SK-N-SH treated with all-trans-retinoic acid at 6 μM for 48 hours (cell line): ENCODE data around the gene SLC44A3.

Source experiments
- BACH2 ChIP-seq: fragments of 250-450 bp; sonication (Bioruptor Pico); IDR thresholded peaks from 2 replicates; pipeline ENCODE4 v1.9.0; 2021; ENCODE audit warnings: mild to moderate bottlenecking, borderline replicate concordance
- GLIS3 ChIP-seq: fragments of 250-450 bp; sonication (Bioruptor Pico); IDR thresholded peaks from 2 replicates; pipeline ENCODE4 v1.5.0; 2020; ENCODE audit warnings: mild to moderate bottlenecking, moderate library complexity
- ISL1 ChIP-seq: fragments of 250-450 bp; sonication (Bioruptor Pico); IDR thresholded peaks from 2 replicates; pipeline ENCODE4 v2.1.2; 2022; ENCODE audit warnings: mild to moderate bottlenecking, moderate library complexity
- ZFP3 ChIP-seq: fragments of 250-450 bp; sonication (Bioruptor Pico); IDR thresholded peaks from 2 replicates; pipeline ENCODE4 v1.5.0; 2020; ENCODE audit warnings: mild to moderate bottlenecking, moderate library complexity
- ZFP30 ChIP-seq: fragments of 450-650 bp; formaldehyde crosslinking; IDR thresholded peaks from 2 replicates; pipeline ENCODE4 v1.5.0; 2022; ENCODE audit warnings: mild to moderate bottlenecking, moderate library complexity
- ZNF565 ChIP-seq: fragments of 450-650 bp; formaldehyde crosslinking; conservative IDR thresholded peaks from 2 replicates; pipeline ENCODE4 v1.5.0; 2020; ENCODE audit warnings: low read depth, mild to moderate bottlenecking, moderate library complexity
- ZNF8 ChIP-seq: fragments of 450-650 bp; formaldehyde crosslinking; IDR thresholded peaks from 2 replicates; pipeline ENCODE4 v1.5.0; 2020; ENCODE audit warnings: mild to moderate bottlenecking, moderate library complexity
- TF ChIP-seq, protein P1 (sequence below): fragments of 250-450 bp; sonication (Bioruptor Pico); IDR thresholded peaks from 2 replicates; pipeline ENCODE4 v1.8.0; 2020; ENCODE audit warnings: mild to moderate bottlenecking, moderate library complexity, borderline replicate concordance
- TF ChIP-seq, protein P2 (sequence below): fragments of 250-450 bp; sonication (Bioruptor Pico); IDR thresholded peaks from 2 replicates; pipeline ENCODE4 v1.5.1; 2020; ENCODE audit warnings: low read depth, mild to moderate bottlenecking, moderate library complexity
- TF ChIP-seq, protein P3 (sequence below): fragments of 250-450 bp; sonication (Bioruptor Pico); IDR thresholded peaks from 2 replicates; pipeline ENCODE4 v1.8.0; 2021; ENCODE audit warnings: low read depth, mild to moderate bottlenecking, moderate library complexity, borderline replicate concordance
- TF ChIP-seq, protein P4 (sequence below): fragments of 250-450 bp; sonication (Bioruptor Pico); IDR thresholded peaks from 2 replicates; pipeline ENCODE4 v1.5.0; 2020; ENCODE audit warnings: mild to moderate bottlenecking, moderate library complexity

DNA sequence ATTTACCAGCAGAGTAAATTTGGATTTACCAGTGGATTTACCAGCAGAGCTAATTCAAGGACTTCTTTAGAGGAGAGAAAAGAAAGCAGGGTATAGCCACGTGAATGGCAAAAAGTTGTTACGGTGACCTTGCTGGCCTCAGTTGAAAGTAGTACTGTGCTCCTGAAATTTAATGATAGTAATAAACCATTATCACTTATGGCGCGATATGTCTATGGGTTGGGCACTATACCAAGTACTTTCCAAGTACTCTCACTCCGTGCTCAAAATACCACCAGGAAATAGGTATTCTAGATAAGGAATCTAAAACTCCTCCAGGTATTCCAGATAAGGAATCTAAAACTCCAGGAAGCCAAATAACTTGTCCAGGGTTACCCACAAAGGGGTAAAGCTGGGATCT lies 35.8 kb downstream of the SLC44A3 start:
- TF ChIP-seq, protein P1, sequence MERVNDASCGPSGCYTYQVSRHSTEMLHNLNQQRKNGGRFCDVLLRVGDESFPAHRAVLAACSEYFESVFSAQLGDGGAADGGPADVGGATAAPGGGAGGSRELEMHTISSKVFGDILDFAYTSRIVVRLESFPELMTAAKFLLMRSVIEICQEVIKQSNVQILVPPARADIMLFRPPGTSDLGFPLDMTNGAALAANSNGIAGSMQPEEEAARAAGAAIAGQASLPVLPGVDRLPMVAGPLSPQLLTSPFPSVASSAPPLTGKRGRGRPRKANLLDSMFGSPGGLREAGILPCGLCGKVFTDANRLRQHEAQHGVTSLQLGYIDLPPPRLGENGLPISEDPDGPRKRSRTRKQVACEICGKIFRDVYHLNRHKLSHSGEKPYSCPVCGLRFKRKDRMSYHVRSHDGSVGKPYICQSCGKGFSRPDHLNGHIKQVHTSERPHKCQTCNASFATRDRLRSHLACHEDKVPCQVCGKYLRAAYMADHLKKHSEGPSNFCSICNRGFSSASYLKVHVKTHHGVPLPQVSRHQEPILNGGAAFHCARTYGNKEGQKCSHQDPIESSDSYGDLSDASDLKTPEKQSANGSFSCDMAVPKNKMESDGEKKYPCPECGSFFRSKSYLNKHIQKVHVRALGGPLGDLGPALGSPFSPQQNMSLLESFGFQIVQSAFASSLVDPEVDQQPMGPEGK (CRISPR knock-in tag), result no peak
- TF ChIP-seq ZFP3 (CRISPR knock-in tag), result no peak
- no peak for TF ChIP-seq GLIS3 (CRISPR knock-in tag)
- TF ChIP-seq ZNF565 (CRISPR knock-in tag), result no peak
- TF ChIP-seq, protein P2, sequence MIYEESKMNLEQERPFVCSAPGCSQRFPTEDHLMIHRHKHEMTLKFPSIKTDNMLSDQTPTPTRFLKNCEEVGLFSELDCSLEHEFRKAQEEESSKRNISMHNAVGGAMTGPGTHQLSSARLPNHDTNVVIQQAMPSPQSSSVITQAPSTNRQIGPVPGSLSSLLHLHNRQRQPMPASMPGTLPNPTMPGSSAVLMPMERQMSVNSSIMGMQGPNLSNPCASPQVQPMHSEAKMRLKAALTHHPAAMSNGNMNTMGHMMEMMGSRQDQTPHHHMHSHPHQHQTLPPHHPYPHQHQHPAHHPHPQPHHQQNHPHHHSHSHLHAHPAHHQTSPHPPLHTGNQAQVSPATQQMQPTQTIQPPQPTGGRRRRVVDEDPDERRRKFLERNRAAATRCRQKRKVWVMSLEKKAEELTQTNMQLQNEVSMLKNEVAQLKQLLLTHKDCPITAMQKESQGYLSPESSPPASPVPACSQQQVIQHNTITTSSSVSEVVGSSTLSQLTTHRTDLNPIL, result no peak
- no peak for TF ChIP-seq ISL1 (CRISPR knock-in tag)
- TF ChIP-seq, protein P3, sequence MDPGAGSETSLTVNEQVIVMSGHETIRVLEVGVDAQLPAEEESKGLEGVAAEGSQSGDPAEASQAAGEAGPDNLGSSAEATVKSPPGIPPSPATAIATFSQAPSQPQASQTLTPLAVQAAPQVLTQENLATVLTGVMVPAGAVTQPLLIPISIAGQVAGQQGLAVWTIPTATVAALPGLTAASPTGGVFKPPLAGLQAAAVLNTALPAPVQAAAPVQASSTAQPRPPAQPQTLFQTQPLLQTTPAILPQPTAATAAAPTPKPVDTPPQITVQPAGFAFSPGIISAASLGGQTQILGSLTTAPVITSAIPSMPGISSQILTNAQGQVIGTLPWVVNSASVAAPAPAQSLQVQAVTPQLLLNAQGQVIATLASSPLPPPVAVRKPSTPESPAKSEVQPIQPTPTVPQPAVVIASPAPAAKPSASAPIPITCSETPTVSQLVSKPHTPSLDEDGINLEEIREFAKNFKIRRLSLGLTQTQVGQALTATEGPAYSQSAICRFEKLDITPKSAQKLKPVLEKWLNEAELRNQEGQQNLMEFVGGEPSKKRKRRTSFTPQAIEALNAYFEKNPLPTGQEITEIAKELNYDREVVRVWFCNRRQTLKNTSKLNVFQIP (CRISPR knock-in tag), result no peak
- TF ChIP-seq BACH2 (CRISPR knock-in tag), result no peak
- no peak for TF ChIP-seq ZFP30 (CRISPR knock-in tag)
- TF ChIP-seq, protein P4, sequence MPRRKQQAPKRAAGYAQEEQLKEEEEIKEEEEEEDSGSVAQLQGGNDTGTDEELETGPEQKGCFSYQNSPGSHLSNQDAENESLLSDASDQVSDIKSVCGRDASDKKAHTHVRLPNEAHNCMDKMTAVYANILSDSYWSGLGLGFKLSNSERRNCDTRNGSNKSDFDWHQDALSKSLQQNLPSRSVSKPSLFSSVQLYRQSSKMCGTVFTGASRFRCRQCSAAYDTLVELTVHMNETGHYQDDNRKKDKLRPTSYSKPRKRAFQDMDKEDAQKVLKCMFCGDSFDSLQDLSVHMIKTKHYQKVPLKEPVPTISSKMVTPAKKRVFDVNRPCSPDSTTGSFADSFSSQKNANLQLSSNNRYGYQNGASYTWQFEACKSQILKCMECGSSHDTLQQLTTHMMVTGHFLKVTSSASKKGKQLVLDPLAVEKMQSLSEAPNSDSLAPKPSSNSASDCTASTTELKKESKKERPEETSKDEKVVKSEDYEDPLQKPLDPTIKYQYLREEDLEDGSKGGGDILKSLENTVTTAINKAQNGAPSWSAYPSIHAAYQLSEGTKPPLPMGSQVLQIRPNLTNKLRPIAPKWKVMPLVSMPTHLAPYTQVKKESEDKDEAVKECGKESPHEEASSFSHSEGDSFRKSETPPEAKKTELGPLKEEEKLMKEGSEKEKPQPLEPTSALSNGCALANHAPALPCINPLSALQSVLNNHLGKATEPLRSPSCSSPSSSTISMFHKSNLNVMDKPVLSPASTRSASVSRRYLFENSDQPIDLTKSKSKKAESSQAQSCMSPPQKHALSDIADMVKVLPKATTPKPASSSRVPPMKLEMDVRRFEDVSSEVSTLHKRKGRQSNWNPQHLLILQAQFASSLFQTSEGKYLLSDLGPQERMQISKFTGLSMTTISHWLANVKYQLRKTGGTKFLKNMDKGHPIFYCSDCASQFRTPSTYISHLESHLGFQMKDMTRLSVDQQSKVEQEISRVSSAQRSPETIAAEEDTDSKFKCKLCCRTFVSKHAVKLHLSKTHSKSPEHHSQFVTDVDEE (CRISPR knock-in tag), result no peak
- no peak for TF ChIP-seq ZNF8
